MM.1S (cell line): ENCODE data around the gene AGAP1.

Source experiments
- EZH2 ChIP-seq: fragments of 300-600 bp; sonication (generic); optimal IDR thresholded peaks from 2 replicates; pipeline ENCODE3; 2017; ENCODE audit warnings: low read depth, mild to moderate bottlenecking, antibody characterized with exemption, low read length, mixed read lengths
- EZH2phosphoT487 ChIP-seq: fragments of 300-600 bp; sonication (generic); IDR thresholded peaks from 2 replicates; pipeline ENCODE4 v1.6.1; 2018; ENCODE audit warnings: antibody characterized with exemption, low read length
- TF ChIP-seq, protein P1 (sequence below): fragments of 300-600 bp; sonication (generic); IDR thresholded peaks from 2 replicates; pipeline ENCODE4 v1.5.1; 2016; ENCODE audit warnings: antibody characterized with exemption, low read length, mixed read lengths

DNA sequence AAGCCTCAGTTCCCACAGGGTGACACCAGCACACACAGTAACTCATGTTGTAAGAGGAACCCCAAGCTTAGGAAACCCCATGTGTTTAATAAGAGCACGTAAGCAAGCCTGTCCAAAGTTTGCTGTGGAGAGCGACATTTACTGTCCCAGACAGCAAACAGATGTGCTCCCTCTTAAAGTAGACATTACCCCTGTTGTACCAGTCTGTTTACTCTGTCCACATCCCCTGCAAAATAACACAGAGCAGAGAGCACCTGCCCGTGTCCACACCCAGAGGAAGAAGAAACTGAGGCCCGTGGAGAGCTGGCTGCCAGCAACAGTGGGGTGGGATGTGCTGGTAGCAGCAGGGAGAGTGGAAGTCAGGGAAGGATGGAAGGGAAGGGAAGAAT, 430.8 kb downstream of the AGAP1 start:
- TF ChIP-seq, protein P1, sequence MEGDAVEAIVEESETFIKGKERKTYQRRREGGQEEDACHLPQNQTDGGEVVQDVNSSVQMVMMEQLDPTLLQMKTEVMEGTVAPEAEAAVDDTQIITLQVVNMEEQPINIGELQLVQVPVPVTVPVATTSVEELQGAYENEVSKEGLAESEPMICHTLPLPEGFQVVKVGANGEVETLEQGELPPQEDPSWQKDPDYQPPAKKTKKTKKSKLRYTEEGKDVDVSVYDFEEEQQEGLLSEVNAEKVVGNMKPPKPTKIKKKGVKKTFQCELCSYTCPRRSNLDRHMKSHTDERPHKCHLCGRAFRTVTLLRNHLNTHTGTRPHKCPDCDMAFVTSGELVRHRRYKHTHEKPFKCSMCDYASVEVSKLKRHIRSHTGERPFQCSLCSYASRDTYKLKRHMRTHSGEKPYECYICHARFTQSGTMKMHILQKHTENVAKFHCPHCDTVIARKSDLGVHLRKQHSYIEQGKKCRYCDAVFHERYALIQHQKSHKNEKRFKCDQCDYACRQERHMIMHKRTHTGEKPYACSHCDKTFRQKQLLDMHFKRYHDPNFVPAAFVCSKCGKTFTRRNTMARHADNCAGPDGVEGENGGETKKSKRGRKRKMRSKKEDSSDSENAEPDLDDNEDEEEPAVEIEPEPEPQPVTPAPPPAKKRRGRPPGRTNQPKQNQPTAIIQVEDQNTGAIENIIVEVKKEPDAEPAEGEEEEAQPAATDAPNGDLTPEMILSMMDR, result no peak
- TF ChIP-seq EZH2phosphoT487, result no peak
- TF ChIP-seq EZH2, result no peak
